Measurements from ENCODE around the gene TRMT10C. TPM values are rescaled to one million over a fixed set of nuclear protein-coding genes. Genes with fewer than 3 reads are reported as not detected.
A peak's percentile ranks its signal among the peaks of the same experiment; 100 is the strongest.

The TRMT10C gene
- total and polyA plus RNA-seq, 9 of the 15 experiments (the other 6 are each of a cell fraction or from before 2014, with no cell fraction given): 48.6 to 106 (median 63.9) TPM

GRCh38 chr3:101573449-101574387 lies 12.1 kb downstream of the TRMT10C start, which contains the start of gene PCNP:
PCNP (plus strand) TSS chr3:101574180; CDS start chr3:101574216, 36 bp downstream.
- H2AFZ ChIP-seq (ENCODE audit: low read depth, low read length): peak within 1 kb of the TSS; percentile 97
- peak within 1 kb of the TSS; percentile 97 to 99 for H3K9ac ChIP-seq (ENCODE audit: insufficient read depth in 1 of 2, low read depth in 2 of 2, low read length in 2 of 2)
- ChIA-PET CTCF (ENCODE audit: low intra/inter-chr PET ratio) (interaction anchor here (0.6 to 2.2 kb wide), 2 partner anchors 63 to 192 kb away, joined by 3 to 9 read pairs; no protein-coding TSS in a partner anchor), POLR2A (interaction anchor here (0.6 to 3.6 kb wide), 10 partner anchors 8 to 117 kb away, joined by 3 to 22 read pairs (median 4); partner anchors contain the start of genes TRMT10C and ZBTB11)
- no peaks in the 10 kb centered on the region for H3K9me1 ChIP-seq (ENCODE audit: control insufficient read depth, insufficient read depth, low read length)
- H3K4me3 ChIP-seq: peak within 1 kb of the TSS; percentile 96
- TSS peak; percentile 93 for BruUV-seq (replicated peaks)
- peaks cover 13 to 16% of the 10 kb centered on the region in 2 experiments; a peak in 4 of 5 replicates for H3K4me1 ChIP-seq (replicated peaks in 1 of 2; ENCODE audit: control insufficient read depth in 2 of 2, insufficient read depth in 2 of 2, low read length in 2 of 2)
- DNase-seq (ENCODE audit: extremely low read depth in 1 of 4, low spot score in 3 of 4) (peak; percentile 79 to 97 (median 86)), ATAC-seq (peak; percentile 83), FAIRE-seq (peak; percentile 97)
- intact Hi-C loops (cut with micrococcal nuclease): loop anchor here (1.0 to 2.0 kb wide), 2 partner anchors 63 to 113 kb away; partner anchors contain the start of gene RPL24
- no peaks in the 10 kb centered on the region for H3K9me3 ChIP-seq (replicated peaks; ENCODE audit: control insufficient read depth, insufficient read depth, low read depth, low read length)
- H3K36me3 ChIP-seq (ENCODE audit: control insufficient read depth, insufficient read depth, low read length): peaks cover 20% of the 10 kb centered on the region; the same call in 2 of the 3 replicates
- no peaks in the 10 kb centered on the region for H4K20me1 ChIP-seq (replicated peaks; ENCODE audit: control insufficient read depth, insufficient read depth, low read length)
- peak within 1 kb of the TSS; percentile 97 for H3K27ac ChIP-seq (ENCODE audit: extremely low read depth, low read depth, low read length)
- H3K79me2 ChIP-seq (ENCODE audit: control insufficient read depth, insufficient read depth, low read length): peaks cover 54% of the 10 kb centered on the region
- in situ Hi-C loops (cut with MboI): loop anchor here (10.0 kb wide), 1 partner anchor 111 kb away; the partner anchor contains the start of gene RPL24
- H3K4me2 ChIP-seq (ENCODE audit: insufficient read depth, low read length): peak within 1 kb of the TSS; percentile 99
- H3K27me3 ChIP-seq (ENCODE audit: control insufficient read depth in 2 of 2, insufficient read depth in 2 of 2, low read length in 2 of 2): no peaks in the 10 kb centered on the region
- WGBS (ENCODE audit: insufficient coverage, low coverage, missing lambda C conversion rate): 2% methylated on average over 31 of the region's 47 CpGs
- peak; percentile 76; the same call in 1 of the 2 replicates for TF ChIP-seq CXXC5 (CRISPR knock-in tag; IDR thresholded peaks at IDR 0.05)
- TF ChIP-seq HNRNPLL (IDR thresholded peaks at IDR 0.05; ENCODE audit: low read depth, low read length, poor library complexity, severe bottlenecking): no peak
- TF ChIP-seq ZNF41 (CRISPR knock-in tag; conservative IDR thresholded peaks at IDR 0.05): no peak
- no peak for TF ChIP-seq ZNF184 (CRISPR knock-in tag; IDR thresholded peaks at IDR 0.05)
- TF ChIP-seq, protein P1, sequence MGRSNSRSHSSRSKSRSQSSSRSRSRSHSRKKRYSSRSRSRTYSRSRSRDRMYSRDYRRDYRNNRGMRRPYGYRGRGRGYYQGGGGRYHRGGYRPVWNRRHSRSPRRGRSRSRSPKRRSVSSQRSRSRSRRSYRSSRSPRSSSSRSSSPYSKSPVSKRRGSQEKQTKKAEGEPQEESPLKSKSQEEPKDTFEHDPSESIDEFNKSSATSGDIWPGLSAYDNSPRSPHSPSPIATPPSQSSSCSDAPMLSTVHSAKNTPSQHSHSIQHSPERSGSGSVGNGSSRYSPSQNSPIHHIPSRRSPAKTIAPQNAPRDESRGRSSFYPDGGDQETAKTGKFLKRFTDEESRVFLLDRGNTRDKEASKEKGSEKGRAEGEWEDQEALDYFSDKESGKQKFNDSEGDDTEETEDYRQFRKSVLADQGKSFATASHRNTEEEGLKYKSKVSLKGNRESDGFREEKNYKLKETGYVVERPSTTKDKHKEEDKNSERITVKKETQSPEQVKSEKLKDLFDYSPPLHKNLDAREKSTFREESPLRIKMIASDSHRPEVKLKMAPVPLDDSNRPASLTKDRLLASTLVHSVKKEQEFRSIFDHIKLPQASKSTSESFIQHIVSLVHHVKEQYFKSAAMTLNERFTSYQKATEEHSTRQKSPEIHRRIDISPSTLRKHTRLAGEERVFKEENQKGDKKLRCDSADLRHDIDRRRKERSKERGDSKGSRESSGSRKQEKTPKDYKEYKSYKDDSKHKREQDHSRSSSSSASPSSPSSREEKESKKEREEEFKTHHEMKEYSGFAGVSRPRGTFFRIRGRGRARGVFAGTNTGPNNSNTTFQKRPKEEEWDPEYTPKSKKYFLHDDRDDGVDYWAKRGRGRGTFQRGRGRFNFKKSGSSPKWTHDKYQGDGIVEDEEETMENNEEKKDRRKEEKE (IDR thresholded peaks at IDR 0.05; ENCODE audit: borderline replicate concordance in 1 of 2, control insufficient read depth in 1 of 2, low read depth in 2 of 2, low read length in 1 of 2): peak in 1 of 2 experiments; percentile 52; a peak in 1 of 4 replicates
- no peak for TF ChIP-seq CBX5 (IDR thresholded peaks at IDR 0.05; ENCODE audit: borderline replicate concordance, low read depth)
- no peak for TF ChIP-seq BHLHE40 (IDR thresholded peaks at IDR 0.05; ENCODE audit: low read length)
- TF ChIP-seq PTRF (tag; IDR thresholded peaks at IDR 0.05): no peak
- TF ChIP-seq OTX1 (CRISPR knock-in tag; IDR thresholded peaks at IDR 0.05): no peak
- TF ChIP-seq XRCC5 (IDR thresholded peaks at IDR 0.05; ENCODE audit: low read depth, low read length): peak; percentile 83
- TF ChIP-seq CBX8 (IDR thresholded peaks at IDR 0.05; ENCODE audit: borderline replicate concordance, extremely low read depth, low read depth, low read length, poor library complexity, severe bottlenecking): no peak
- TF ChIP-seq, protein P2, sequence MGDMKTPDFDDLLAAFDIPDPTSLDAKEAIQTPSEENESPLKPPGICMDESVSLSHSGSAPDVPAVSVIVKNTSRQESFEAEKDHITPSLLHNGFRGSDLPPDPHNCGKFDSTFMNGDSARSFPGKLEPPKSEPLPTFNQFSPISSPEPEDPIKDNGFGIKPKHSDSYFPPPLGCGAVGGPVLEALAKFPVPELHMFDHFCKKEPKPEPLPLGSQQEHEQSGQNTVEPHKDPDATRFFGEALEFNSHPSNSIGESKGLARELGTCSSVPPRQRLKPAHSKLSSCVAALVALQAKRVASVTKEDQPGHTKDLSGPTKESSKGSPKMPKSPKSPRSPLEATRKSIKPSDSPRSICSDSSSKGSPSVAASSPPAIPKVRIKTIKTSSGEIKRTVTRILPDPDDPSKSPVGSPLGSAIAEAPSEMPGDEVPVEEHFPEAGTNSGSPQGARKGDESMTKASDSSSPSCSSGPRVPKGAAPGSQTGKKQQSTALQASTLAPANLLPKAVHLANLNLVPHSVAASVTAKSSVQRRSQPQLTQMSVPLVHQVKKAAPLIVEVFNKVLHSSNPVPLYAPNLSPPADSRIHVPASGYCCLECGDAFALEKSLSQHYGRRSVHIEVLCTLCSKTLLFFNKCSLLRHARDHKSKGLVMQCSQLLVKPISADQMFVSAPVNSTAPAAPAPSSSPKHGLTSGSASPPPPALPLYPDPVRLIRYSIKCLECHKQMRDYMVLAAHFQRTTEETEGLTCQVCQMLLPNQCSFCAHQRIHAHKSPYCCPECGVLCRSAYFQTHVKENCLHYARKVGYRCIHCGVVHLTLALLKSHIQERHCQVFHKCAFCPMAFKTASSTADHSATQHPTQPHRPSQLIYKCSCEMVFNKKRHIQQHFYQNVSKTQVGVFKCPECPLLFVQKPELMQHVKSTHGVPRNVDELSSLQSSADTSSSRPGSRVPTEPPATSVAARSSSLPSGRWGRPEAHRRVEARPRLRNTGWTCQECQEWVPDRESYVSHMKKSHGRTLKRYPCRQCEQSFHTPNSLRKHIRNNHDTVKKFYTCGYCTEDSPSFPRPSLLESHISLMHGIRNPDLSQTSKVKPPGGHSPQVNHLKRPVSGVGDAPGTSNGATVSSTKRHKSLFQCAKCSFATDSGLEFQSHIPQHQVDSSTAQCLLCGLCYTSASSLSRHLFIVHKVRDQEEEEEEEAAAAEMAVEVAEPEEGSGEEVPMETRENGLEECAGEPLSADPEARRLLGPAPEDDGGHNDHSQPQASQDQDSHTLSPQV (IDR thresholded peaks at IDR 0.05): peak; percentile 26; the same call in 1 of the 2 replicates
